ENCODE measurements around the gene IER5. TPM values are rescaled to one million over a fixed set of nuclear protein-coding genes. Genes with fewer than 3 reads are reported as not detected.

The IER5 gene
- total RNA-seq, 2 donors from 2014 or later, result 25.6 to 55.1 TPM

DNA sequence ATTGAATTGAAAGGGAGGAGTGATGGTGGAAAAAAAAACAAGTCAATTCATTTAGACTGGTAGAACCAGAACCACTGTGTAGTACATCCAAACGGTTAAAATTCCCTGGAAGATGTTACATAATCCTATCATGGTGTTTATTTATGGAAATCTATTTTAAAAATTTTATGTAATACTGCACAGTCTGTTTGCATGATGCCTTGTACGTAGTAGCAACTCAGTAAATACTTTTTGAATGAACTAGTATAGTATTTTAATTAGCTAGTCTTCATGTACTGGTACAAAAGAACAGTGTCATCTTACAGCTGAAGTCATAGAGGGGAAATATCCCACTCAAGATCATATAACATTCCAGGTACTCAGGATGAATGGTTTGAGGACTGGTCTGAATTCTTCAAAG is 27.0 kb upstream of the IER5 start:
- Histone ChIP-seq H3K9me3 (peaks cover 0 to 4% of the 10 kb centered on the region in 2 donors), H3K4me3 (no peak overlapping the region), H3K27ac (no peak overlapping the region), H3K27me3 (no peaks in the 10 kb centered on the region), H3K36me3 (no peaks in the 10 kb centered on the region), H3K4me1 (peaks cover 0 to 46% of the 10 kb centered on the region in 2 donors)
- no peak for TF ChIP-seq CTCF (IDR thresholded peaks at IDR 0.05)
- DNase-seq (ENCODE audit: low spot score), result no peak

- Histone ChIP-seq H3K27me3 (no peaks in the 10 kb centered on the region), H3K36me3 (no peaks in the 10 kb centered on the region), H3K4me3 (no peak overlapping the region), H3K27ac (peak overlapping the region; percentile 10 to 55), H3K9me3 (peaks cover 0 to 4% of the 10 kb centered on the region in 2 donors), H3K4me1 (peaks cover 0 to 44% of the 10 kb centered on the region in 2 donors)
- no peak for TF ChIP-seq CTCF (IDR thresholded peaks at IDR 0.05)
- no peak for DNase-seq (ENCODE audit: low spot score)
Measured at GRCh38 chr1:181061891-181062835, 26.3 kb upstream of the IER5 start.

- DNase-seq (ENCODE audit: low spot score), result no peak
- Histone ChIP-seq H3K9me3 (peaks cover 0 to 4% of the 10 kb centered on the region in 2 donors), H3K27me3 (no peaks in the 10 kb centered on the region), H3K4me3 (no peak overlapping the region), H3K36me3 (no peaks in the 10 kb centered on the region), H3K27ac (peak overlapping the region; percentile 10 to 55), H3K4me1 (peaks cover 0 to 36% of the 10 kb centered on the region in 2 donors)
- TF ChIP-seq CTCF (IDR thresholded peaks at IDR 0.05), result no peak
Measured at GRCh38 chr1:181062836-181063428, 25.6 kb upstream of the IER5 start.

DNA sequence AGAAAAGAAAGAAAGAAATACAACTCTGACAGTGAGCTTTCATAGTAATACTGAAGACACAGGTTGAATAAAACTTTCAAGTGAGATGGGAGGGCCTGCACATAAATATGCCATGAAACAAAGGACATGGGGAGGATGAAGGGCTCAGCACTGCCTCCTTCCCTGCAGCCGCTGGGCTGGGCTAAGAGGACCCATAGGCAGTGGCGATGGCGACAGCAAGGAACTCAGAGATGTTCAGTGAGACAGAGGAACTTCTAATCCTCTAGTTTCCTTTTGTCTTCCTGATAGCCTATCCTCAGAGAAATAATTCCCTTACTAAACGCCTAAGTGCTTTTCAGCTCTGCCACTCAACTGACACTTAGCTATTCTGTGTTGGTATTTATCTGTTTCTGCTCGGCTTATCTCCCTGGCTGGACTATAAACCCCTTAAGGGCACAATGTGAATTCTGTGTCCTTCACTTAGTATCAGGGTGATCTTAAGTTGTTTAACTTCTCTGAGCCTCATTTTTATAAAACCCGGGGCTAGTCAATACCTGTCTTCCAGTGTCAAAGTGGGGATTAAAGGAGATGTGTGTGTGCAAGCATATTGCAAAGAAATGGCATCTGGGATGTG is 24.4 kb upstream of the IER5 start:
- H3K4me1 ChIP-seq, result peaks cover 0 to 24% of the 10 kb centered on the region in 2 donors
- no peak overlapping the region for H3K4me3 ChIP-seq
- H3K36me3 ChIP-seq, result no peaks in the 10 kb centered on the region
- H3K27me3 ChIP-seq, result no peaks in the 10 kb centered on the region
- peak overlapping the region; percentile 54 to 60 for H3K27ac ChIP-seq
- peaks cover 0 to 4% of the 10 kb centered on the region in 2 donors for H3K9me3 ChIP-seq
- TF ChIP-seq CTCF (IDR thresholded peaks at IDR 0.05), result no peak
- no peak for DNase-seq (ENCODE audit: low spot score)

DNA sequence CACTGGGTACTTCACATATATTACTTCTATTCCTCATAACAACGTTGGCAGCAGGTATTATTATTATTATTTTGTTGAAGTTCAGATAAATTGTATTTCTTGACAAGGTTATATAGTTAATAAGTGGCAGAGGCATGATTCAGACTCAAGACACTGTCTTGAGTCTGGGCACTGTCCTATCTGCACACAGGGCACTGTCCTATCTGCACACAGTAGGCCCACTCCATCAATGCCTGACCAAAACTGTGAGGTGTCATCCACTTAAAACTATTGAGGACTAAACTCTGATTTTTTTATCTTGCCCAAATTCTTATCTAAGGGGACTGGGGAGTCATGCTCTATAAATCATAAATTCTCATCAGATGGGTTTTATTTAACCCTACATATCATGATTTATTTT is 23.8 kb upstream of the IER5 start:
- H3K4me1 ChIP-seq, result peaks cover 0 to 23% of the 10 kb centered on the region in 2 donors
- no peak for TF ChIP-seq CTCF (IDR thresholded peaks at IDR 0.05)
- DNase-seq (ENCODE audit: low spot score), result no peak

More for the DNA sequence above, 23.8 kb upstream of the IER5 start:
- Histone ChIP-seq H3K4me3 (no peak overlapping the region), H3K9me3 (no peaks in the 10 kb centered on the region), H3K27ac (peak overlapping the region in 1 of 2 donors; percentile 54), H3K36me3 (no peaks in the 10 kb centered on the region), H3K27me3 (no peaks in the 10 kb centered on the region)
